Activated B cell treated with CpG ODN at 0.5 μM for 24 hours (primary cell): Measurements from ENCODE around the gene MYCN. TPM values are rescaled to one million over a fixed set of nuclear protein-coding genes. Genes with fewer than 3 reads are reported as not detected.

Experiments
- ATAC-seq: fragments of 200-7000 bp; cut with Tn5 transposase; one replicate; pipeline ENCODE4 v1.10.0; 2021; ENCODE audit warnings: low read depth, mild to moderate bottlenecking, moderate library complexity
- CTCF ChIA-PET: fragments of 350-600 bp; sonication (Branson Sonifier 250); formaldehyde crosslinking; loops from one replicate; lab custom pipeline; 2021; ENCODE audit warnings: antibody characterized with exemption; lab: Charles Lee
- POLR2A ChIA-PET: fragments of 350-600 bp; sonication (Branson Sonifier 250); formaldehyde crosslinking; loops from one replicate; lab custom pipeline; 2021; ENCODE audit warnings: antibody characterized with exemption; lab: Charles Lee
- DNase-seq: peaks from one replicate; pipeline ENCODE4 v3.0.0; 2022
- H3K27ac Mint-ChIP-seq: one replicate; pipeline ENCODE4 v1.8.0; 2020; ENCODE audit warnings: mixed read lengths
- H3K27me3 Mint-ChIP-seq: one replicate; pipeline ENCODE4 v1.8.0; 2021; ENCODE audit warnings: mixed read lengths
- H3K36me3 Mint-ChIP-seq: one replicate; pipeline ENCODE4 v1.8.0; 2021; ENCODE audit warnings: low read depth, mixed read lengths
- H3K4me1 Mint-ChIP-seq: one replicate; pipeline ENCODE4 v1.8.0; 2021; ENCODE audit warnings: mixed read lengths
- H3K4me3 Mint-ChIP-seq: one replicate; pipeline ENCODE4 v1.8.0; 2020; ENCODE audit warnings: mild to moderate bottlenecking, mixed read lengths
- H3K9me3 Mint-ChIP-seq: one replicate; pipeline ENCODE4 v1.8.0; 2020; ENCODE audit warnings: mixed read lengths
- CTCF ChIP-seq: fragments of 200-600 bp; IDR thresholded peaks from one replicate; pipeline ENCODE4 v1.8.0; 2022; ENCODE audit warnings: antibody characterized with exemption, mild to moderate bottlenecking
- intact Hi-C: fragments of 100-400 bp; cut with micrococcal nuclease; formaldehyde crosslinking; loops from one replicate; pipeline ENCODE4 v1.15.1; 2024
- total RNA-seq: library from RNA; stranded (reverse); gene quantifications from 2 replicates; pipeline ENCODE4 v1.2.3, GENCODE V29; 2022

The MYCN gene
- total RNA-seq, 1 donor from 2014 or later = not detected

GRCh38 chr2:15983496-15983895 is 43.1 kb downstream of the MYCN start:
- ChIA-PET CTCF (no interaction called here), POLR2A (no interaction called here)
- intact Hi-C loops = no loop called here
- Mint-ChIP-seq H3K27ac (no peak overlapping the region), H3K4me1 (no peaks in the 10 kb centered on the region), H3K27me3 (no peaks in the 10 kb centered on the region), H3K9me3 (no peaks in the 10 kb centered on the region), H3K4me3 (no peak overlapping the region), H3K36me3 (no peaks in the 10 kb centered on the region)
- ATAC-seq = no peak
- DNase-seq = no peak
- no peak for TF ChIP-seq CTCF

DNA sequence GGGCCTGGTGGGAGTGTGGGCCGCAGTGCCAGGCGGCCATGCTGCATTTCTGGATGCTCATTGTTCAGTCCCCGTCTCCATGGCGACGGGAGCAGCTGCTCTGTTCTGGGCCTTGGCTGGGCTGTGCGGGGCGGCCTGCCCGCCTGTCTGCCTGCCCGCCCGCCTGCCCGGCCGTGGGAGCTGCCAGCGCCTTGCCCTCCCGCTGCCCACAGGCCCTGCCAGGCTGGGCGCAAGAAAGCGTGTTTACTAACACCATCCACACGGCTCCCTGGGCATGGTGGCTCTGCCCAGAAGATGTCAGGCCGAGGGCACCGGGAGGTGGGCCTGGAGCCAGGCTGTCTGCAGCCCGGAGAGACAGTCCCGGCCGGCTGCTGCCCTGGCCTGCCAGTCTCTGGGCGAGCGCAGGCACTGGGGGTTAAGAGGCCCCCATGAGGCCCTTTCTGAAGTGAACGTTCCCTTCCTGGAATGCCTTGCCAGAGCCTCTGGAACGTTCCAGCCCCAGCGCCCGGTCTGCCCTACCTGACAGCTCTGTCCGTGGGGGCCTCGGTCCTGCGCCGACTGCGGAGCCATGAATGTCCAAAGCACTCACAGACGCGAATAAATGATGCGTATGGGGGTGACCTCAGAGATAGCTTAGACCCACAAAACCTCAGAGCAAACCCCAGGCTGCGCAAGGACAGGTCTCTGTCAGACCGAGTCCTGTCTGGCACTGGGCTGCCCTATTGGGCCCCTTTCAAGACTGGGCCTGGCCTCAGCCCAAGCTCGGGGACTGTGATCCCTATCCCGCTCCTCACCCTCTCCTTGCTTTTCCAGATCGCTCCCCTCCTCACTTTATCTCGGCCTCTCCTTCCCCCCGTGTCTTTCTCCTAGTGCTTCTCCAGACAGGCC is 44.3 kb downstream of the MYCN start:
- CTCF ChIA-PET = no interaction called here
- Mint-ChIP-seq H3K27ac (no peak overlapping the region), H3K9me3 (no peaks in the 10 kb centered on the region), H3K4me1 (no peaks in the 10 kb centered on the region), H3K36me3 (no peaks in the 10 kb centered on the region), H3K27me3 (no peaks in the 10 kb centered on the region), H3K4me3 (no peak overlapping the region)
- intact Hi-C loops = no loop called here
- POLR2A ChIA-PET = no interaction called here
- ATAC-seq = no peak
- no peak for DNase-seq
- no peak for TF ChIP-seq CTCF

GRCh38 chr2:15985531-15985930 is 45.2 kb downstream of the MYCN start:
- H3K4me1 Mint-ChIP-seq = no peaks in the 10 kb centered on the region

DNA sequence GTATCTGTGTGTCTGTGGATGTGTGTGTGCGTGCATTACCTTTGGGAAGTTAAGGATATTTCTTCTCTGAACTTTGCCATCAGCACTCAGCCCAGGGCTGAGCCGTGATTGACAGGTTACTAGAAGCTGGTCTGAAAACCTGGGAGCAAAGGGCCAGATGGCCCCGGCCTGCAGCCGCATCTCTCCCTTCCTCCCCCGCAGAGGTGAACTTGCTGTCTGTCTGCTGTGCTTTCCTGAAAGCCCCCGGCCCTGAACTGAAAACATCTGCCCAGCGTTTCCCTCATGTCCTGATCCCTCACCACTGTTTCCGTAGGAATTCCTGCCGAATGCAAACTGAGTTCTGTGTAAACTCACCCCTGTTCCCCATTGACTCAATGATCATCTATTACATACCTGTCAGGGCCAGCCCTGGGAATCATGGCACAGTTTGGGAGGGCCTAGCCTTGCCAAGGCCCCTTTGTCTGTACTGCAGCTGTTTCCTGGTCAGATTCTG is 45.8 kb downstream of the MYCN start:
- Mint-ChIP-seq H3K27ac (no peak overlapping the region), H3K4me3 (no peak overlapping the region), H3K27me3 (no peaks in the 10 kb centered on the region), H3K9me3 (no peaks in the 10 kb centered on the region), H3K36me3 (no peaks in the 10 kb centered on the region), H3K4me1 (no peaks in the 10 kb centered on the region)
- ChIA-PET CTCF (no interaction called here), POLR2A (no interaction called here)
- intact Hi-C loops = no loop called here
- no peak for DNase-seq
- ATAC-seq = no peak
- TF ChIP-seq CTCF = no peak

More at GRCh38 chr2:15985531-15985930, 45.2 kb downstream of the MYCN start:
- H3K36me3 Mint-ChIP-seq = no peaks in the 10 kb centered on the region
- no peaks in the 10 kb centered on the region for H3K27me3 Mint-ChIP-seq
- H3K27ac Mint-ChIP-seq = no peak overlapping the region
- ChIA-PET POLR2A (no interaction called here), CTCF (no interaction called here)
- no peak overlapping the region for H3K4me3 Mint-ChIP-seq
- DNase-seq (no peak), ATAC-seq (no peak)
- H3K9me3 Mint-ChIP-seq = no peaks in the 10 kb centered on the region
- intact Hi-C loops = no loop called here
- no peak for TF ChIP-seq CTCF

- POLR2A ChIA-PET = no interaction called here
- ATAC-seq = no peak
Observed at GRCh38 chr2:15986644-15987043, 46.3 kb downstream of the MYCN start.

More at GRCh38 chr2:15986644-15987043, 46.3 kb downstream of the MYCN start:
- no peak for DNase-seq
- Mint-ChIP-seq H3K27ac (no peak overlapping the region), H3K36me3 (no peaks in the 10 kb centered on the region), H3K4me3 (no peak overlapping the region), H3K27me3 (no peaks in the 10 kb centered on the region), H3K4me1 (no peaks in the 10 kb centered on the region), H3K9me3 (no peaks in the 10 kb centered on the region)
- no peak for TF ChIP-seq CTCF
- intact Hi-C loops = no loop called here
- CTCF ChIA-PET = no interaction called here
